GM12891 (cell line): ENCODE measurements around the gene ESPNL.
"Not testable (repeated sequence)": the region's sequence is repeated elsewhere in the genome, so short reads cannot be mapped to it uniquely, and the experiment has no call there.

Experiments used
- POLR2A ChIP-seq: IDR thresholded peaks from 2 replicates; pipeline ENCODE4 v1.6.1; 2011; ENCODE audit warnings: low read depth, low read length, control low read depth
- POLR2AphosphoS5 ChIP-seq: IDR thresholded peaks from 2 replicates; pipeline ENCODE4 v1.6.1; 2011; ENCODE audit warnings: low read depth, low read length, control low read depth
- SPI1 ChIP-seq: IDR thresholded peaks from 2 replicates; pipeline ENCODE4 v1.6.1; 2011; ENCODE audit warnings: low read depth, low read length, control low read depth
- TAF1 ChIP-seq: IDR thresholded peaks from 2 replicates; pipeline ENCODE4 v1.6.1; 2011; ENCODE audit warnings: low read depth, low read length, control low read depth

GRCh38 chr2:238057696-238058575 lies 42.2 kb upstream of the ESPNL start:
- TF ChIP-seq POLR2A, POLR2AphosphoS5, TAF1, SPI1: not testable (repeated sequence)
